HG02588 (cell line): ENCODE data around the gene LRMDA.
"Not testable (repeated sequence)": the region's sequence is repeated elsewhere in the genome, so short reads cannot be mapped to it uniquely, and the experiment has no call there.

ENCODE experiments used
- ATAC-seq: cut with Tn5 transposase; IDR thresholded peaks from one replicate; pipeline ENCODE4 v1.9.1; 2021; ENCODE audit warnings: mild to moderate bottlenecking, moderate library complexity; ENCODE audit not compliant: unreplicated experiment

Gene LRMDA

DNA sequence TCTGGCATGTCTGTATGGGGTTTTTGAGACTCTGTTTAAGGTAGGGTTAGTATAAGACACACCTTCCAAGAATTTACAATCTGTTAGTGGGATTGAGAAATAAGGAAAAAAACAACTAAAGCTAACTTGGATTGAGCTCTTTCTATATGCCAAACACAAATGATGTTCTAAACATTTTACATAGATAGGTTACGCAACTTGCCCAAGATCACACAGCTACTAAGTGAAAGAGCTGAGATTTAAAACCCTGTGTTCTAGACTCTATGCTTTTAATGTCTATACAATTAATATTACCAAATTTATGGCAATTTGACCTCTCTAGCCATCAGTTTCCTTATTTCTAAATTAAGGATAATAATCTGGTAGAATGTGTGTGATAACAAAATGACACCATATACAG, 1056.2 kb downstream of the LRMDA start:
- no peak for ATAC-seq

- ATAC-seq: no peak
These were observed 1057.2 kb downstream of the LRMDA start for GRCh38 chr10:76488602-76489001.

DNA sequence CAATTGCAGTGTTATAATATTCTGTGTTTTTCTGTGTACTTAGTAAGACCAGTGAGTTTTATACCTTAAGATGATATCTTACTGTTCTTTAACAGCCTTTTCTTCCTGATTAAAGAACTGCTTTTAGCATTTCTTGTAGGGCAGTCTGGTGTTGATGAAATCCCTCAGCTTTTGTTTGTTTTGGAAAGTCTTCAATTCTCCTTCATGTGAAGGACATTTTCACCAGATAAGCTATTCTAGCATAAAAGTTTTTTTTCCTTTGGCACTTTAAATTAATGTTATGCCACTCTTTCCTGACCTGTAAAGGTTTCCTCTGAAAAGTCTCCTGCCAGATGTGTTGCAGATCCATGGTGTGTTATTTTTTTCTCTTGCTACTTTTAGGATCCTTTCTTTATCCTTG, 1059.8 kb downstream of the LRMDA start:
- ATAC-seq: no peak

- ATAC-seq: no peak
These were observed 1060.6 kb downstream of the LRMDA start for GRCh38 chr10:76492026-76492425.

DNA sequence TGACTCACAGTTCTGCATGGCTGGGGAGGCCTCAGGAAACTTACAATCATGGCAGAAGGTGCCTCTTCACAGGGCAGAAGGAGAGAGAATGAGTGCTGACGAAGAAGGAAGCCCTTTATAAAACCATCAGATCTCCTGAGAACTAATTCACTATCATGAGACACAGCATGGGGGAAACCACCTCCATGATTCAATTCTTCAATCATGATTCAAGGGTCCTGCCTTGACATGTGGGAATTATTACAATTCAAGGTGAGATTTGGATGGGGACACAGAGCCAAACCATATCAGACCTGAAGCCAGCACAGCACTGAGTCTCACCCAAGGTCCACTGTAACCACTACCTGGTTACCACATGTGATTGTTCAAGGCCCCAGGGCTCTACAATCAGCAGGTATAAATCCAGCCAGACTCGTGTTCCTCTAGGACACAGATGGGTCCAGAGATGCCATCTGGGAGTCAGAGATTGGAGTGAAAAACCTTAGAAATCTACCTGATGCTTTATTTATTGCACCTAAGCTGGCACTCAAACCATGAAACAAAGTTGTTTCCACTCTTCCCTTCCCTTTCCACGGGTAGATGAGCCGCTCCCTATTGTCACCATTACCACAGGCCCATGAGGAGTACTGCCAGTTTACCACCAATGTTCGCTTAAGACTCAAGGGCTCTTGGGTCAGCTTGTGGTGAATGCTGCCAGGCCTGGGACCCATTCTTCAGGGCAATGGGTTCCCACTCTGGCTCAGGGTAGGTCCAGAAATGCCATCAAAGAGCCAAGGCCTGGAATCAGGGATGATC, 1061.5 kb downstream of the LRMDA start:
- ATAC-seq: no peak

DNA sequence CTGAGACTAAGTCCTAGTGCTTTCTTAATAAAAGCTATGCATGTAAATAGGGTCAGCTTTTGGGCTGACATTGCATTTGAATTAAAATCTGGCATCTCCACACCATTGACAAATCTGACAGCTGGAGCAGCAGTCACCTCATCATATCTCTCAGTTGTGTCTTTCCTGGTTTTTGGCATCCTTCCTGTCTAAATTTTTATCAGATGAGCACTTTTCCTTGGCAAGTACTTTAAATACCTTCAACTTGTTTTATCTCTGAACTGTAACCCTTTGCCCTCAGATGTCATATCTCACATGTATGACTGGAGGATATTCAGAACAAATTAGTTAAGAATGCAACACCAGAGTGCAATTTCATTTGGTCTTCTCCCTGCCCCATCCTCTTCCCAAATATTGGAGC, 1066.2 kb downstream of the LRMDA start:
- no peak for ATAC-seq

GRCh38 chr10:76504823-76505222, 1073.4 kb downstream of the LRMDA start:
- no peak for ATAC-seq

DNA sequence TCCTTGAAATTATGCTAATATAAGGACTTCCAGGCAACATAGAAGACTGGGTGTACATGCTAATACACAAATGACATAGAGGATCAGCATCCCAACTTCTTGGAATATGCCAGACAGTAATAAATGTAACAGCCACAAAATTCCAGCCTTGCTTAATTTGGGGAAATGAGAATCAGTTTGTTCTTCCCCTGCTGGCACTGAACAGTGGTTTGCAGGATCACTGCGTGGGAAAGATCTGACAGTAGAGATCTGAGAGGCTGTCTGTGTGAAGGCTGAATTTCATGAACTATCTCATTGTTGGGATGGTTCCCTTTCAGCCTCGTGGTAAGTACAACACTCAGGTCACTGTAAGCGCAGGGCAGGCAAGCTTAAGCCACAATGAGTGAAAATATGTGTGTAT, 1078.0 kb downstream of the LRMDA start:
- no peak for ATAC-seq

GRCh38 chr10:76514321-76514720, 1082.9 kb downstream of the LRMDA start:
- ATAC-seq: no peak

DNA sequence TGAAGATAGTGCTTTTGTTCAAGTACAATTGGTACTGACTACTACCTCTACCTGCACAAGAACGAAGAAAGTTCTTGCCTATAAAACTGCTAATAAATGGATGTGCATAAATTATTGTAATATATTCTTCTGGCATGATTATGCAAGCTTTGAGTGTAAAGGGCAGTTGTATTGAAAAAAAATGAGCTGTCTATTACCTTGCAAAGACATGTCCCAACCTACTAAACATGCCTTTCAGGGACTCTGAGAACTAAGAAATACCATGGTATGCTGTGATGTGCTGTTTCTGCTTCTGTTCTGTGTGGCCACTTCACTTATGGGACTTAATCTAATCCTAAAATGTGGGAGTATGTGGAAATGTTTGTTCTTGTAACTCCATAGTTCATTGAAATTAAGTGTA, 1083.4 kb downstream of the LRMDA start:
- ATAC-seq: no peak

GRCh38 chr10:76522547-76522946, 1091.1 kb downstream of the LRMDA start:
- ATAC-seq: no peak

- no peak for ATAC-seq
These were observed 1091.8 kb downstream of the LRMDA start for GRCh38 chr10:76523246-76523645.

DNA sequence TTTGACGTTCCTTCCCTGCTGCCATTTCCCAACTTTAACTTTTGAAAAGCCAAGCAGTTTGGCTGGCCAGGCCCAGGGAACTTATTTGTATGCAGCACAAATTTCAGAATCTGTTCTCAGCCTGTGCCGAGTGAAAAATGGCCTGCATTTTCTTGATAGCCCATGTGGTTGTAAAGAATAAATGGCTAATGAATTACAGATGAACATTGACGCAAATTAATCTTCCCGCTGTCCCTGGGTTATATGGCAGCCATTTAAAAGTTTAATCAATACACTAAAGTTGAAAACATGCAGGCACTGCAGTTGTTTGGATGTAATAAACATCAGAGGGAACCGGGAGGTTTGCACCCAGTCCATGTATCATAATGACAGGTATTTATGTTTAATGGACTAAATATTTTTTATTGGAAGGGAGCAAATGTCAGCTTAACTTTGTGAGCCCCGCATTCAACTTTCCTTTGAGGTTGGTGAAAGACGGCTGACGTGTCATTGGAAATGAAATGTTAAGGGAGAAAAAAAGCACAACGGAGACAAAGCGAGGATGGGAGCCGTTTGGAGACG, 1092.4 kb downstream of the LRMDA start:
- no peak for ATAC-seq

DNA sequence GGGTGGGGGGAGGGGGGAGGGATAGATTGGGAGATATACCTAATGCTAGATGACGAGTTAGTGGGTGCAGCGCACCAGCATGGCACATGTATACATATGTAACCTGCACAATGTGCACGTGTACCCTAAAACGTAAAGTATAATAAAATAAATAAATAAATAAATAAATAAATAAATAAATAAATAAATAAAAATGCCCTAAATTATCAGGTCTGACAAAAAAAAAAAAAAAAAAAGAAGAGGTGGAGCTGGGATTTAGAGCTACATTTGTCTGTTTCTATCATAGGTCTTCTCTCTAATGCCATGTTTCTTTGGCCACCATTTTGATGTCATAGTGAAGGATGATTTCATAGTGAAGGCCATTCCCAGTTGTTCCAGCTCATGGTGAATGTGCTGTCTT, 1095.4 kb downstream of the LRMDA start:
- ATAC-seq: not testable (repeated sequence)

DNA sequence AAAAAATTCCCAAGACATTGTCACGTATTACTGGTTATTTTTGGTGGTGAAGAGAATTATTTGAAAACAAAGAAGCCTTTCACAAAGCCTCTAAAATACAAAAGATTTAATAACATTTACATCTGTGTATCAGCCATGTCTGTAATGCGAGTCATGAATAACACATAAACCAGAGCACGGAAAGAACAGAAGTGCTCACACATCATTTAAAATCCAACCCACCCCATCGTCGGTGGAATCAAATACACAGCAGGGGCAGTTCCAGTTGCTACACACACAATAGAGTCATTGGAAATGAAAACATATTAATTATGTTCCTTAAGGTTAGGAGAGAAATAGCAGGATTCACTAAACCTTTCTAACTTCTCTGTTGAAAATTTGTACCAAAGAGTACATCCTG, 1108.9 kb downstream of the LRMDA start:
- ATAC-seq: no peak

- ATAC-seq: no peak
These were observed 1109.4 kb downstream of the LRMDA start for GRCh38 chr10:76540786-76541185.

DNA sequence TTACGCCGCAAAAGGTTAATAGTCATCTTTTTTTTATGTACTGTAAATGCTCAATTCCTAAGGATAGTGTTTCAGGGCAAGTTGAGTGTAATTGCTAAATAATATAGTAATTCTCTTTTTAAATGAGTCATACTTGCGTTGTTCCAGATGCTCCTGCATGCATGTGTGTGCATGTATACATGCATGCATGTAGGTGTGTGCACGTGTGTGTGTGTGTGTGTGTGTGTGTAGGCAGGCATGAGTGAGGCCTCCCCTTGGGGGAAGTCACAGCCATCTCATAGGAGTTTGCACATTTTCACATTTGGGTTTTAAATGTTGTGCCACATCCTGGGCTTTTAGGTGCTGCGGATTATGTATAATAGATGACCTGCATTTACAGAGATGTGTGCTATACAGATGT, 1110.4 kb downstream of the LRMDA start:
- ATAC-seq: no peak

DNA sequence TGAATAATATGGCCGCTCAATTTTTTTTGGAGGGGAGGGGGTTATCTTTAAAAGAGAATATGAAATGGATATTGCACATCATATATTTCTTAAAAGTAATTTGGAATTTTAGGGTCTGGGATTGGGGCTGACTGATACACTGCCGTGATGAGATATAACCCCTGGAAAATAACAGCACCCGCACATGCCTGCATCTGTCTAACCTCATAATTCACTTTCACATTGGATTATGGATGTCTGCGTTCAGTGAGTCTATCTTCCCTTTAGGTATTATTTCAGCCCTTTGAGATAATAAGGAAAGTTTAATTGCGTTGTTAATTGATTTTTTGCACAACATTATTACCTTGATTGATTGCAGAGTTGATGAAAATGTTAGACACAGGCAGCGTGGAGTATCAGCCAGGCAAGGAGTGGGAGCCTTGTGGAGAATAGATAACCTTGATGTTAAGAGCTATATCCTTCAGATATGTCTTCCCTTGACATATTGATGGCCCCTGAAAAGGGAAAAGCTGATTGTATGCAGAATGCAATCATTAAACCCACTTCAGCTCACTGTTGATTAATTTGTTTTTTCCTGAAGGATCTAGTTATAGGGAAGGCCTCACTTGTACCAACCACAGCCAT, 1111.0 kb downstream of the LRMDA start:
- no peak for ATAC-seq

- no peak for ATAC-seq
These were observed 1112.2 kb downstream of the LRMDA start for GRCh38 chr10:76543655-76544054.

DNA sequence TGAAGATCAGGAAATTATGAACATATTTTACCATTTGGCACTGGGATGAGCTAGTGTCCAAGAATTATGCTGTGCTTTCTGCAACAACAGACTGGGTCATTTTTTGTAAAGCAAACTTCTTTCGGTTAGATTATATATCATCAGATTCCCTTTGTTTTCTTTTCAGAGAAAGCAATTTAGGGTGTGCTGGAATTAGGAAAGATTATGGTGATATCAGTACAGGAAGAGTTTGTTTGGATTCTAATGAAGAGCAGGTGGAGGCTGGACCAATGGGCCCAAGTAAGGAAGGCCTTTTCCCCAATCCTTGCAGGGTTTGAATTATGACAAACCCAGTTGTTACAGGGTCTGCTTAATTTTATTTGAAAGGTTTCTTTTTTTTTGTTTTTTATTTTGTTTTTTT, 1113.4 kb downstream of the LRMDA start:
- ATAC-seq: no peak

GRCh38 chr10:76546411-76546810, 1115.0 kb downstream of the LRMDA start:
- no peak for ATAC-seq

DNA sequence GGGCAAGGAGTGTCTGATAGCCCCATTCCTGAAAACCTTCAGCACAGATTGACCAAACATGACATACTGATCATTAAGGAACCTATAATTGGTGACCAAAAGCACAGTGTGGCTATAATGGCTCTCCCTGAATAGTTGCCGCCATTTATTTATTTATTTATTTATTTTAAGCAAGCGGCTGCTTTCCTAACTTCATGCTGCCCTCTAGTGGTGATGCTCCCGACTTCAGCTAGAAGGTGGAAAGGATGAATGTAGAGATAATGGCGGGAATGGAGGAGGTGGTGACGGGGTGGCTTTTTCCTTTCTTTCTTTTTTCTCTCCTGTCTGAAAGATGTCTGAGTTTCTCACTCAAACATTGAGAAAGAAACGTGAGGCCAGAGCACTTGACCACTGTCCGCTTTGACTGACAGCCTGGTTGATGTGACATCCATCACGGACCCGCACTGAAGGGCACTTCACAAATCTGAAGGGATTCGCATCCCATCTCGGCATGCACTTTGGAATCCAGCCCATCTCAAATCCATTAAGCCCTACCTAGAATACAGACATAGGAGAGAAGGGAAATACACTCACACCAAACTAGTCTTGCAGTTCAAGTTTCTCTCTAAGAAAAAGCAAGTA, 1116.0 kb downstream of the LRMDA start:
- peak; percentile 50 for ATAC-seq
